Prostate gland (tissue), 2 donors: ENCODE measurements around the gene SLC5A8.

Experiments
- CTCF ChIP-seq, 4 experiments: fragments of 200-600 bp in 2 of 4; fragments of 450-650 bp in 2 of 4; sonication (generic) in 2 of 4; IDR thresholded peaks; 1 replicate in 3 of 4; 2 replicates in 1 of 4; pipeline ENCODE4 v1.5.1; 2016 to 2019; ENCODE audit warnings: antibody characterized with exemption in 4 of 4, mild to moderate bottlenecking in 2 of 4, moderate library complexity in 2 of 4
- POLR2AphosphoS5 ChIP-seq: sonication (generic); formaldehyde crosslinking; IDR thresholded peaks from one replicate; pipeline ENCODE4 v1.6.1; 2017; ENCODE audit warnings: antibody characterized with exemption

GRCh38 chr12:101174541-101174940, 35.5 kb downstream of the SLC5A8 start:
- TF ChIP-seq CTCF (IDR thresholded peaks at IDR 0.05) (no peak), POLR2AphosphoS5 (no peak)
